ENCODE results near the gene MOB3A. TPM values are rescaled to one million over a fixed set of nuclear protein-coding genes. Genes with fewer than 3 reads are reported as not detected.
"Not testable (repeated sequence)": the region's sequence is repeated elsewhere in the genome, so short reads cannot be mapped to it uniquely, and the experiment has no call there.

MOB3A gene
- total RNA-seq: 12.6 and 13.1 TPM in 2 replicates

DNA sequence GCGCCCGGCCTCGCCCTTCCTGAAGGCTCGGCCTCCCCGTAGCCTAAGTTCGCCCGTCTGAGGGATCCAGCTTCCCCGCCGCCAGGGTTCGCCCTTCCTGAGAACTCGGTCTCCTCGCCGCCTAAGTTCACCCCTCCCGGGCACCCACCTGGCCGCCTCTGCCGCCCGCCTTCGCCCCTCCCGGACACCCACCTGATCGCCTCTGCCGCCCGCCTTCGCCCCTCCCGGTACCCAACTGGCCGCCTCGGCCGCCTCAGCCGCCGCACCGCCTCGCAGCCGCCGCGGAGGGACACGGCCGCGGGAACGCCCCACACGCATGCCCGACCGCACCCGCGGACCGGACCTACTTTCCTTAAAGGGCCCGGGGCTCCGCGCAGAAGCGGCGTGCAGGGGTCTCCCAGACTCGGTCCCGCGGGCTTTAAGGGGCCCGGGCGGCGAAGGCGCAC lies at the start of gene MOB3A:
TSS of gene MOB3A (minus strand) at position 293 of the 446 bp plus-strand sequence. CDS start 17,766 bp downstream, outside the sequence.
- peak; percentile 95 to 96 for DNase-seq (ENCODE audit: low read depth in 2 of 2)

DNA sequence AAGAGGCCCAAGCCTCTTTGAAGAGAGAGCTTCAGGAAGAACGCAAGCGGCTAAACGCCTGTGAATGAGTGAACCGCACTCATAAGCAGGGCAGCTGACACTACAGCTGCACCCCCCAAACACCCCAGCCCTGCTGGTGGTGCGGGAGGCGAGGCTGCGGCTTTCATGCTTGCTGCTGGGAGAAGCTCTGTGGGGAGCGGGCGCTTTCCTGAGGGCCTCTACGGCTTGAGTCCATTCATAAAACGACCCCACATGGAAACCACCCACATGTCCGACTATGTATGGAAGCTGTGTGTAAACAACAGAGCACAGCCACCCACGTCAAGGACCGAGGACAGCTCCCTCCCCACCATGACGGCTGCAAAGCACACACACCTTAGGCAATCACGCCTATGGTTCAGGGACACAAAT lies 49.7 kb upstream of the MOB3A start:
- no peak for DNase-seq (ENCODE audit: low read depth in 2 of 2)

DNA sequence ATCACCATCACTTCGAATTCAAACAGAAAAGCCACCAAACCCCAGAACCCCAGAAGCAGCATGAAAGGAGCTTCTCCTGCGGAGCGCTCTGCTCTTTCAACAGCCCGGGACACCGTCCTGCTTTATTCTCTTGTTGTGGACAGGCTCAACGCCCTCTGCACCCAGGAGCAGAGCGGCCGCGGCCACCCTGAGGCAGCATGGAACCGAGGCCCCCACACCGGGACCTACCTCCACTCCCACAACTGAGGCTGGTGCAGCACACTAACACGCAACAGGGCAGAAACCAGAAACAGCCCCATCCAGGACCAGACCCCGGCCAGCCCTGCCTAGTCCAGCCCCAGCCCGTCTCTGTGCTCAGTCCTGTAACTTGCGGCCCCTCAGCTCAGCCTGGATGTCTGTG lies 48.1 kb upstream of the MOB3A start:
- no peak for DNase-seq (ENCODE audit: low read depth in 2 of 2)

DNA sequence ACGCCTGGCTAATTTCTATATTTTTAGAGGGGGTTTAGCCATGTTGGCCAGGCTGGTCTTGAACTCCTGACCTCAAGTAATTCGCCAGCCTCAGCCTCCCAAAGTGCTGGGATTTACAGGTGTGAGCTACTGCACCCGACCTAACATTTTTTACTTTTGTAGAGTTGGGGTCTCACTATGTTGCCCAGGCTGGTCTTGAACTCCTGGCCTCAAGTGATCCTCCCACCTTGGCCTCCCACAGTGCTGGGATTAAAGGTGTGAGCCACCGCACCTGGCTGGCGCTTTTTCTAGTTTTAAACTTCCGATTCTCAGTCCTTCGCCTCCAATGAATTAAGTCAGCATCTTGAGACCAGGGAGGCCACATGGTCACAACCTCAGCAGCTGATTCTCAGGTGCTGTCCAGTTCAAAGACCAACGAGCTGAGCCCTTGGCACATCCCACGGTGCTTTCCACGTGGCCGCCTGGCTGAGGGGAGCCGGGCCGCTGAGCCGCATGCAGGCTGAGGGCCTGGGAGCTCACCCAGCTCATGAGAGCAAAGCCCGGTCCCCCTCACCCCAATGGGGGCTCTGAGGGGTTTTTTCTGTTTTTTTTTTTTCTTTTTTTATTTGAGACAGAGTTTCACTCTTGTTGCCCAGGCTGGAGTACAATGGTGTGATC lies 46.2 kb upstream of the MOB3A start:
- DNase-seq (ENCODE audit: low read depth in 2 of 2): no peak

DNA sequence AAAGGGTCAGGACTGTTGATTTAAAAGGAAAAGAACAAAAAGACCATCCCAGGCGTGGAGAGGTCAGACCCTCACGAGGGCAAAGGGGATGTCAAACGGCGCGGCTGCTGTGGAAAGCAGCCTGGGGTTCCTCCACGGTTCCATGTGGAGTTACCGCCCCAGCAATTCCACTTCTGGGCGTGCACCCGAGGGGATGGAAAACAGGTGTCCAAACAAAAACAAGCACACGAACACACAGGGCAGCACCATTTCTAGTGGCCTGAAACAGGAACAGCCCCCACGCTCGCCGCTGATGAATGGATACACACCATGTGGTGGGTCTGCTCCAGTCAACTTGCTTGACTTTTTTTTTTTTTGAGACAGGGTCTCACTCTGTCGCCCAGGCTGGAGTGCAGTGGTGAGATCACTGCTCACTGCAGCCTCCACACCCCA lies 44.0 kb upstream of the MOB3A start:
- DNase-seq (ENCODE audit: low read depth in 2 of 2): no peak

DNA sequence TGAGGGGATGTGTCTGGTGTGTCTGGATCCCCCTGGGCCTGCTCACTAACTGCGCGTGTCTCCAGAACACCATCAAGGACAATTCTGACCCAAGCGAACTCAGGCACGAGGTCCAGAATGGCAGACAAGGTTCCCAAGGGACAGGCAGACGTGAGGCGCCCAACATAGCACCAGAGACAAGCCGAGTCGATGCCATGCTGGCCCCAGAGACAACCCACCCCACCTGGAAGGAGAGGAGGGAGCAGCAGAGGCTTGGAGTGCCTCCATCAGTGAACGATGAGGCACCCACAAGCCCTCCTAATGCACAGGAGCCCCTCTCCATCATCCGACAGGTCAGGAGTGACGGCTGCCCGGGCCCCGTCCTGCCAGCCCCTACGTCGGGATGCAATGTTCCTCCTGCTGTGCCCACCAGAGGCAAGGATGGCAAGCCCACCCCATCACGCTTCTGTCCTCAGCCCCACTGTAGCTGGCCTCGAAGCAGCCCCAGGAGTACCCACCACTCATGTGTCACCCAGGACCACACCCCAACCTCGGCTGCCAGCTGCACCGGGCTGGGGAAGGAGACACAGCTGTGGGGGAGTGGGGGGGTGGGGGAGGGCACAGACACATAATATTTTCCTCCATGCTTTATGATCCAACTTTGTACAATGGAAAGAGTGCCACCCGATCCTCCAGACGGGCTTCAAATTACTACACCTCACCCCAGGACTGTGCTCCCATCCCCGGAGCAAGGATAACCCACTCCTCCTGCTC lies 43.4 kb upstream of the MOB3A start:
- no peak for DNase-seq (ENCODE audit: low read depth in 2 of 2)

DNA sequence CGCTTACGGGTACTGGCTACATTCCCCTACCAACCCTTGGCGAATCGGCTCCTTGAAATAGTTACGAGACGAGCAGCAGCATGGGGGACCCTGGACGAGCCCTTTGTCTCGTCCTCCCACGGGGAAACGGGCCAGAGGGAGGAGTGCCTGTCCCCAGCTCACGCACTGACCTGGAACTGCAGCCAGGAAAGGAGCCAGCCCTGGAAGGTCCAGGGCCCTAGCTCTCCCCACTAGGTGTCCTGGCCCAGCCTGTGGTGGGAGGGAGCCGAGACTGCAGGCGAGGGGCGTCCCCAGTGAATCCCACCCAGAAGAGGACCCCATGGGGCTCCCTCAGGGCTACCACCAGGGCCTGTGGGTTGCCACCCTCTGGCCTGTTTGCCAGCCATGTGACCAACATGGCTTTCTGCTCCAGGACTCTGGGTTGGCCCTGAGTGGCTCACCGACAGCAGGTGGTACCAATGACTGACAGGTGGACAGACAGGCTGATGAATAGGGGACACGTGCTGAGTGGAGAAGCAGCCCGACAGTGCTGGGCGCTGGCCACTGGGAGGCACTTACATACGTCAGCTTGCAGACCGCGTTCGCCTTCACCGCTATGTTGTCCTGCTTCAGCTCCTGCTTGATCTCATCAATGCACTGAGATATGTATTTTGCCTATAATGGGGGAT lies 42.1 kb upstream of the MOB3A start:
- no peak for DNase-seq (ENCODE audit: low read depth in 2 of 2)

DNA sequence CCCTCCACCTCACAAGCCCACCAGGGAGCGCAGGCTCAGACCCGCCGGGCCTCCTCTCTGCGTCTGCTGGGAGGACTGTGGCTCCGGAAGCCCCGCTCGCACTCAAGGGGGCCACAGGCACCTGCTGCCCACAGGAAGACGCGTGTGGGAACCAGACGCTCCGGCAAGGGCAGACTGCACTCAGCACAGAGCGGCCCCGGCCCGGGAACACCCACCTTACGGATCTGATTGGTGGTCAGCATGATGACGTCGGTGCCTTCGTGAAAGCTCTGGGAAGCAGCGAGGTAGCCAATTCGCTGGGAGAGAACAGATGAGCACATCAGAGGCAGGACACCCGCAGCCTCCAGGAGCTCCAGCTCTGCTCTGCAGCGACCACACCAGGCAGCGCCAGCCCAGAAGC lies 40.7 kb upstream of the MOB3A start:
- no peak for DNase-seq (ENCODE audit: low read depth in 2 of 2)

DNA sequence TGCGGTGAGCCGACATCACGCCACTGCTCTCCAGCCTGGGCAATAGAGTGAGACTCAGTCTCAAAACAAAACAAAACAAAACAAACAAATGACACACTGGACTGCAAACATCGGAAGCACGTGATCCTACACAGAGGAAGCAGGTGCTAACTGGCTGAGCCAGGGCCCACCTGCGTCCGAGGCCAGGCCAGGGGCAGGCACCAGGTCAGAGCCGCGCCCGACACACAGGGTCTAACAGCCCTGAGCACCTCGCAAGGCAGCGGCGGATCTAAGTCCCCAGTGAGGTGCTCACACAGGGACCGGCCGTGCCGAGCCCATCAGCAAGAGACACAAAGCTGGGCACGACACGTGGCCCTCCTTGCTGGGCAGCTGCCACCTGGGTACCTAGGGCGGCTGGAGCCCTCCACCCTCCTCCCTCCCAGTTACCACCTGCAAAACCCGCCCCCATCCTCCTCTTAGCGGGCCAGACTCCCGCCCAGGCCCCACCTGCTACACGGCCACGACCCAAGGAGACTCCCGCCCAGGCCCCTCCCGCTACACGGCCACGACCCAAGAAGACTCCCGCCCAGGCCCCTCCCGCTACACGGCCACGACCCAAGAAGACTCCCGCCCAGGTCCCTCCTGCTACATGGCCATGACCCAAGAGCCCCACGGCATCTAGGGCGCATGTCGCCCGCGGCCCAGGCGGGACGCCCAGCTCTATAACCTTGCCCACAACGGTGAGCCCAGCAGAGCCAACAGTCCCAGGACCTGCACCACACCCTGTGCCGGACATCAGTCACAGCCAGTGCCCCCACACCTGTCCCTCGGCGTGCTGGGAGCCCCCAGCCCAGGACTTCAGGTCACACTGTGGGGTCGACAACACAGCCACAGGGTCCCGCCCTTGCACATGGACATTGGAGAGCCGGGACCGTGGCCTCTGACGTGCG lies 39.6 kb upstream of the MOB3A start:
- DNase-seq (ENCODE audit: low read depth in 2 of 2): no peak

DNA sequence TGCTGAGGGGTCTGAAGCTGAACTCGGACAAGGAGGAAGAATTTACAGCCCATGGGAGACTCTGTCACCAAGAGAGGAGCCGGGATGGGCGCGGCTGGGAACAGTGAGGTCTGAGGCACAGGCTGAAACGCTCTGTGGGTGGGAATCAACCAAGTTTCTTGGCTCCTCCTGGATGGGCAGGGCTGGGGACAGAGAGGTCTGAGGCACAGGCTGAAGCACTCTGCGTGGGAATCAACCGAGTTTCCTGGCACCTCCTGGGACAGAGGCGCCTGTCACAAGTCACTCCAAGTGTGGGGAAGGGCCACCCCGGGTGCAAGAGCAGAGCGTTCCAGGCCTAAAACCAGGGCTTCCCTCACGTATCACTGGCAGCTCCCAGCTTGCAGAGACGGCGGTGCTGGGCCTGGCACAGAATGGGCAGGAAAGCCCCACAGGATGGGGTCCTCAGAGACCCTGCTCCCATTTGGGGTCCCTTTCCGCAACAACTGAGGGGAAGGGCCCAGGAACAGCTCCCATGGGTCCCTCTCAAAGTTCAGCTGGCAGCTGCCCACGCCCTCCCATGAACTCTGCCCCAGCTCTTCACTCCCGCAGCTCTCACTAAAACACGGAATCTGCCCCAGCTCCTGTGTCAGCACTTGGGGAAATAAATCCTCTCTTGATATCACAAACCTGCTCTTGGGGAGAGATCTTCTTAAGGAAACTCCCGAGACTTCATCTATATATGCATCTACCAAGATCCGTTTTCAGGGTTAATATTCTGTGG lies 36.8 kb upstream of the MOB3A start:
- DNase-seq (ENCODE audit: low read depth in 2 of 2): no peak

DNA sequence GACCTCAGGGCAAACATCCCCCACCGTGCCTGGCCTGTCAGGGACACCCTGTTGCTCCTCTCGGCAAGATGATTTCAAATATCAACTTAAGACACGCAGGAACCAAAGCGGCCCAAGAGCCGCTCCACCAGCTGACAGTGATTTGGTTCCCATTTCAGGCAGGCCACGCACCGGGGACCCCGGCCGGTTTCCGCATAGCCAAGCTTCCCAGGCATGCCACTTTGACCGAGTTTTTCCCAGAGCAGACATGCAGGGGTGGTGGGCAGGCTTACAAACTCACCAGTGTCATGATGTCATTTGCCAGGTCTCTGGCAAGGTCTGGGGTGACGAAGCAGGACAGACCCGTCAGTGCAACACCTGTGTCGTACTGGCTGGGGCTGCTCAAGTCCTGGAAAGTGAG lies 36.1 kb upstream of the MOB3A start:
- DNase-seq (ENCODE audit: low read depth in 2 of 2): no peak

DNA sequence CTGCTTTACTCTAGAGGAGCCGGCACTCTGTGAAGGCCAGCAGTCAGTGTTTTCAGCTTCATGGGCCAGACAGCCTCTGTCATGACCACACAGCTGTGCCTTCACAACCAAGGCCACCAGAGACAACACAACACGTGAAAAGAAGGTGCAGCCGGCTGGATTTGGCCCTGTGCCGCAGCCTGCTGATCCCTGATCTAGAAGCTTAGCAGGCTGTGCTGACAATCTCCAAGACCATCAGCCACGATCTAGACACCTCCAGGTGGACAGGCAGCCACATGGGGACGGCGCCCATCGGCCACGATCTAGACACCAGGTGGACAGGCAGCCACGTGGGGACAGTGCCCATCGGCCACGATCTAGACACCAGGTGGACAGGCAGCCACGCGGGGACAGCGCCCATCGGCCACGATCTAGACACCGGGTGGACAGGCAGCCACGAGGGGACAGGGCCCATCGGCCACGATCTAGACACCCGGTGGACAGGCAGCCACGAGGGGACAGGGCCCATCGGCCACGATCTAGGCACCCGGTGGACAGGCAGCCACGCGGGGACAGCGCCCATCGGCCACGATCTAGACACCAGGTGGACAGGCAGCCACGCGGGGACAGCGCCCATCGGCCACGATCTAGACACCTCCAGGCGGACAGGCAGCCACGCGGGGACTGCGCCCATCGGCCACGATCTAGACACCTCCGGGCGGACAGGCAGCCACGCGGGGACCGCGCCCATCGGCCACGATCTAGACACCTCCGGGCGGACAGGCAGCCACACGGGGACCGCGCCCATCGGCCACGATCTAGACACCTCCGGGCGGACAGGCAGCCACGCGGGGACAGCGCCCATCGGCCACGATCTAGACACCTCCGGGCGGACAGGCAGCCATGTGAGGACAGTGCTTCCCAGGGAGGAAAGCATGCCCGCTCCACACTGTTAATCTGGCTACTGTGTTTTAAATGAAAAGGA lies 35.2 kb upstream of the MOB3A start:
- not testable (repeated sequence) for DNase-seq (ENCODE audit: low read depth in 2 of 2)

DNA sequence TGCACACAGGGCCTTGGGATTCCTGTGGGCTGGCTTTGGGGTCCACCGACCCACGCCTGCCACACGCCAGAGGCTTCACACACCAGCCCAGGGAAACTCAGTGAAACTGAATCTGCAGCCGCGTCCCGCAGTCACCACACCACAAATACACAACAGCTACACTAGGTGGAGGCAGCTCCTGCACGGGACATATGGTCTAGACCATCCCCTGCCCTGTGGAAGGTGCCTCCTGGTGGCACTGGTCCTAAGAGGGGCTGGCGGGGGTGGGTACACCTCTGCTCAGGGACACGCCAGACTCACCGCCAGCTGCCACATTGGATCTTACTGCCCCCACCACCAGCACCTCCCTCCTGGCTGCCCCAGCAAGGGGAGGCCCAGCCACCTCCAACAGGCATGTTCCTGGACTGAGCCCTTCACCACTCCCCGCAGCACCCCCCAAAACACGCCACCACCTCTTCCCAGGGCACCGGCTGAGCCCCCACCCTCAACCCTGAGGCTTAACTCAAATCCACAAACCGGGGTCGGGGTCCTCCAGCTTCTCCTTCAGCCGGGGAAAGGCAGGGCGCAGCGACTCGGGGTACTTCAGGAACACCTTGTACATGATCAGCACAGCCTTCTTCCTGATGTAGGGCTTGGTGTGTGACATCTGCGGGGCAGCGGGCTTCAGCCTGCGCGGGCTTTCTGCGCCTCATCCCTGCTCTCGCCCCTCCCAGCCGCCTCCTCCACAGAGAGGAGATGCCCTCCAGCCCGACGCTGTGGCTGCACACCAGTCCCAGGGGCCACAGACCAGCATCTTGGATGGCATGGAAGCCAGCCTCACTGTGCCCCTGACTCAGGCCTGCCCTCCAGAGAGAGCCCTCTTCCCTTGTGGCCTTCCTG lies 34.0 kb upstream of the MOB3A start:
- DNase-seq (ENCODE audit: low read depth in 2 of 2): no peak

DNA sequence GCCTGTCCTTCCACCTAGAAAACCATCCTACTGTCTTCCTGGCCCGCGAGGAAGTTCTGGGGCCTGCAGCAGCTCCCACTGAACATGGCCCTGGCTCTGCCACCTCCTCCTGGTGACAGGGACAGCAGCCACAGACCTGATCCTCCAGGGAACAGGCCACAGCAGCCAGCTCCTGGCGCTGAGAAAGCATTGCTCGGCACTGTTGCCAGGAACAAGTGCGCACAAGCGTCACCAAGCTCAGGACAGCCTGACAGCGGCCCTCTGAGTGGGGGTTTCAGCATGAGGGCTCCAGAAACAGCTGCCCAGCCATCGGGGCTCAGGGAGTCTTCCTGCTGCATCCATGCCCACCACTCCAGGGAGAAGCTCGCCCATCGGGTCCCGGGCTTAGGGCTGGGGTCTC lies 33.4 kb upstream of the MOB3A start:
- DNase-seq (ENCODE audit: low read depth in 2 of 2): no peak

DNA sequence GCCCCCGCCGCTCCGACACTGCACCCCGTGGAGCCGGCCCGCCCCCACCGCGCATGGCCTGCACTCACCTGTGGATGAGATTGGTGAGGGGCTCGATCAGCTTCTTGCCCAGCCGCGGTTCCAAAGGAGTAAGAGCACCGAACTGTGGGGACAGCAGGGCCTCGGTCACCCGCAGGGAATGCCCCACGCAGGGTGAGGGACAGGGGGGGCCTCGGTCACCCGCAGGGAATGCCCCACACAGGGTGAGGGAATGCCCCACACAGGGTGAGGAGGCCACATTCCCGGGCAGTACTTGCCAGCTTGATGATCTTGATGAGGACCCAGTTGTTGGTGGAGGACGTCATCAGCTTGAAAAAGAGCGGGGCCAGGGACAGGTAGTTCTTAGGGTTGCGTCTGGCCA lies 32.9 kb upstream of the MOB3A start:
- DNase-seq (ENCODE audit: low read depth in 2 of 2): no peak

DNA sequence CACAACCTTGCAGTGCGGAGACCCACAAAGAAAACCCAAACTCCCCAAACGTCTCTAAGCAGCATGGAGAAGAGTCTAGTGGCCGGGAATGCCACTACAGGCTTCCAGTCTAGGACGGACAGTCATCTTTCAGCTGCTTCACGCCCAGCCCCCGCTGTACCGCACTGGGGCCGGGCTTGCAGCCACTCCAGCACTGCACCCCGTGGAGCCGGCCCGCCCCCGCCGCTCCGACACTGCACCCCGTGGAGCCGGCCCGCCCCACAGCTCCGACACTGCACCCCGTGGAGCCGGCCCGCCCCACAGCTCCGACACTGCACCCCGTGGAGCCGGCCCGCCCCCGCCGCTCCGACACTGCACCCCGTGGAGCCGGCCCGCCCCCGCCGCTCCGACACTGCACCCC lies 32.1 kb upstream of the MOB3A start:
- DNase-seq (ENCODE audit: low read depth in 2 of 2): not testable (repeated sequence)

DNA sequence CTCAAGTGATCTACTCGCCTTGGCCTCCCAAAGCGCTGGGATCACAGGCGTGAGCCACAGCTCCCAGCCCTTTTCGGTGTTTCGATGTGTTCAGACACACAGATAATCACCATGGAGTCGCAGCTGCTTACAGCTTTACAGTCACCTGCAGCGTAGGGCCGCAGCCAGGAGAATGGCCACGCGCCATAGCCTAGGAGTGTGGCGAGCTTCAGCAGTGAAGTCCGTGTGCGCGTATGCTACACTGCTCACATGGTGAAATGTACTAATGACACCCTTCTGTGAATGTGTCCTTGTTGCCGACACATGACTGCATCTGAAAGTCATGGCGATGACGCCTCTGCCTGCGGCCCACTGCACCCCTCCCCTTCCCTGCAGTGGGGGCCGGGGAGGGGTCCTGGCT lies 31.6 kb upstream of the MOB3A start:
- no peak for DNase-seq (ENCODE audit: low read depth in 2 of 2)

DNA sequence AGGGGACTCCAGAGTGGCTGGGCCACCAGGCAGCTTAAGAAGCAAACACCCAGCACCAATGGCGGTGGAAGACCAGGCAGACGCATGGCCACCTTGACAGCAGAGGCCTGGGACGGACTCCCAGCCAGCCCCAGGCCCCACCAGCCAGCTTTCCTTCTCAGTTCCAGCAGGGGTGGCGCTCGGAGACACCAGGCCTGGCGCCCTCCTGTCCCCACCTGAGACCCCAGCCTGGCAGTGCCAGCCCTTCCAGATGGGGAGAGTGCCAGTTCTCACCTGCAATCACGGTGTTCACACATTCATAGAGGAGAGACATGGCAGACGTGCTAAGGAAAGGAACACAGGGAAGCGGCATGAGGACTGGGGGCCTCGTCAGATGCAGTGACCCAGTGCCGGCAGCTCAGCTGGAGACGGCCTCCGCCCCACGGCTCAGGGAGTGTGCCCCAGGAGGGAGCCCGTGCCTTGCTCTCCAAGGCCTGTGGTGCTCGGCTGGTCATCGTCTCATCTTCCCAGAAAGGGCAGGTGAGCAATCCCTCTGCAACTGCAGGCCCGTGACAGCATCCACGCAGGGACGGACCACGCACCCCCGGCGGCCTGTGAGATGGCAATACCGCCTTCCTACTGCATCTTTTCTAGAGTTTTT lies 30.9 kb upstream of the MOB3A start:
- DNase-seq (ENCODE audit: low read depth in 2 of 2): no peak
